GM10248 (cell line): ENCODE results near the gene KIF26B.

Experiments used
- CTCF ChIA-PET: fragments of 300-600 bp; sonication (Branson Sonifier 250); formaldehyde crosslinking; extraction: SDS; loops from one replicate; lab custom pipeline; 2021; ENCODE audit warnings: antibody characterized with exemption; lab: Yijun Ruan, JAX
- POLR2A ChIA-PET: fragments of 350-650 bp; sonication (Branson Sonifier 250); formaldehyde crosslinking; extraction: SDS; loops from one replicate; lab custom pipeline; 2020; ENCODE audit warnings: antibody characterized with exemption; lab: Yijun Ruan, JAX
- DNase-seq: peaks from one replicate; pipeline ENCODE4 v3.0.0; 2012; ENCODE audit errors: extremely low spot score
- CTCF ChIP-seq: IDR thresholded peaks from 2 replicates; pipeline ENCODE4 v1.5.1; 2012; ENCODE audit warnings: mild to moderate bottlenecking, low read depth; ENCODE audit errors: extremely low read depth, missing control alignments, control extremely low read depth

The KIF26B gene

GRCh38 chr1:245748646-245749045, 593.9 kb downstream of the KIF26B start:
- TF ChIP-seq CTCF, result no peak
- ChIA-PET POLR2A (no interaction called here), CTCF (no interaction called here)

GRCh38 chr1:245749053-245749452, 594.3 kb downstream of the KIF26B start:
- CTCF ChIA-PET, result no interaction called here

More at GRCh38 chr1:245748646-245749045, 593.9 kb downstream of the KIF26B start:
- DNase-seq, result no peak

DNA sequence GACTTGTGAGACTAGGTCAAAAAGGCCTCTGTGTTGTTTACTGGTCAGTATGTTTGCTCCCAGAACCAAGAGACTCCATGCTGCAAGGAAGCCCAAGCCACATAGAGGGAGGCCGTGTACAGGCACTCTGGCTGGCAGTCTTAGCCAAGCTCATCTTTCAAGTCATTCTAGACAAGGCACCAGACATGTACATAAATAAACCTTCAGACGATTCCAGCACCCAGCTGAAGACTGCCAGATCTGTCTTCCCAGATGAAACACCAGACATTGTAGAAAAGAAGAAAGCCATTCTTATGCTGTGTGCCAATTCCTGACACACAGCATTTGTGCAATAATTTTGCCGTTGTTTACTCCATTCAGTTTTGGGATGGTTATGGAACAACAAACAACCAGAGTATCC, 595.5 kb downstream of the KIF26B start:
- TF ChIP-seq CTCF, result no peak
- POLR2A ChIA-PET, result no interaction called here
- no peak for DNase-seq
- CTCF ChIA-PET, result no interaction called here

More at GRCh38 chr1:245749053-245749452, 594.3 kb downstream of the KIF26B start:
- TF ChIP-seq CTCF, result no peak
- POLR2A ChIA-PET, result no interaction called here
- DNase-seq, result no peak

- DNase-seq, result no peak
- TF ChIP-seq CTCF, result no peak
- ChIA-PET CTCF (interaction anchor here (1.0 kb wide), 1 partner anchor 10 kb away, joined by 3 read pairs; no protein-coding TSS in a partner anchor), POLR2A (no interaction called here)
Measured at GRCh38 chr1:245751116-245751515, 596.3 kb downstream of the KIF26B start.

DNA sequence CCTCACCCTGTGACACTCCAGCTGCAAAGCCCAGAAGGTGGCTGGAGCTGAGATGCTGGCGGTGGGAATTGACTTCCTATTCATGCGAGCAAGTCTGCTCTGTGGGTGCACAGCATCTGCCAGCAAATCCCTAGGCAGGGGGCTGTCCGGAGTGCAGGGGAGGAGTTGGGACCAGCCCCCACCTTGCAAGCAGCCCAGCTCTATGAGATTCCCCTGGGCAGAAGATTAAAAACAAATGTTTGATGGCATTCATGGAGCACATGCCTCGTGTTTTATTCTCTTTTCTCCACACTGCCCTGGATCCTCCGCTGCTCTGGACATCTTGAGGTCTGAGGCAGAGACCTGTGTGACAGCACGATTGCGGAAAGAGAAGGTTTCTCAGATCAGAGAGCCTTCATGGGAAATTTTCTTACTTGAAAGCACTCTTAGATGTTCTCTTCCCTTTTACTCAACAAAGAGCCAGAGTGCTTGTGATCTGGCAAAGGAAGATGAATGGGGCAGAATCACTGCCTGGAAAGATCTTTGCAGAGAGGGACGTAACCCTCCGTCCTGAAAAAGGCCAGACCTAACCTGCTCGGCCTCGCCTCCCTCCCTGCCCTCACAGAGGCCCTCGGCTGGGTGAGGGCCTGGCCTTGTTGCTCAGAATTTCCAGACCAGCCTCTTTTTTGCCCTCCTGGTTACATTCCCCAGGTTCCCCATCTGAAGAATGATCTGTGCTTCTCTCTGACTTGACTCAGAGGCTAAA, 597.1 kb downstream of the KIF26B start:
- no peak for DNase-seq
- no peak for TF ChIP-seq CTCF
- ChIA-PET CTCF (interaction anchor here (1.0 kb wide), 1 partner anchor 11 kb away, joined by 3 read pairs; no protein-coding TSS in a partner anchor), POLR2A (no interaction called here)

DNA sequence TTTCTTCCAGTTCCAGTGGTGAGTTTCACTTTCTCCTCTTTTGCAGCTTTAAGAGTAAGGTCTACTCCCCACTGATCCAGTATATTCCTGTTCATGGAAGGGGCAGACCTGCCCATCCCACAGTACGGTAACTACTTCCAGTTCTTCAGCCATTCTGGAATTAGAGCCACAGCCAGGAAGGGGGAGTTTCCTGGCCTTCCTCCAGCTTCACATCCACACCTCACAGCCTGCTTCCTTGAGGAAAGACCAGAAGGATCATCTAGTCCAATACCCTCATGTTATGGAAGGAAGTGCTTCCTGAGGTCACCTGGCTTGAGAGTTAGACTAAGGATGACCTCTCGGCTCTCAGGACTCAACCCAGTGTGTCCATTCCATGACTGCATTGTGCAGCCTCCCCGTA, 597.8 kb downstream of the KIF26B start:
- no peak for DNase-seq
- CTCF ChIA-PET, result no interaction called here
- no peak for TF ChIP-seq CTCF
- POLR2A ChIA-PET, result no interaction called here
